ENCODE measurements around the gene SLC22A14.

Gene SLC22A14

GRCh38 chr3:38331257-38332022 lies 49.3 kb downstream of the SLC22A14 start:
- no peak for DNase-seq
- TF ChIP-seq GATA1 (IDR thresholded peaks at IDR 0.05; ENCODE audit: low read depth, low read length) (no peak), POLR2A (IDR thresholded peaks at IDR 0.05; ENCODE audit: low read length) (no peak)

GRCh38 chr3:38332201-38332600 lies 50.1 kb downstream of the SLC22A14 start:
- TF ChIP-seq GATA1 (IDR thresholded peaks at IDR 0.05; ENCODE audit: low read depth, low read length) (no peak), POLR2A (IDR thresholded peaks at IDR 0.05; ENCODE audit: low read length) (no peak)
- no peak for DNase-seq

- TF ChIP-seq GATA1 (IDR thresholded peaks at IDR 0.05; ENCODE audit: low read depth, low read length) (no peak), POLR2A (IDR thresholded peaks at IDR 0.05; ENCODE audit: low read length) (no peak)
- DNase-seq: no peak
Measured at GRCh38 chr3:38334142-38335055, 52.3 kb downstream of the SLC22A14 start.

- TF ChIP-seq POLR2A (IDR thresholded peaks at IDR 0.05; ENCODE audit: low read length) (no peak), GATA1 (IDR thresholded peaks at IDR 0.05; ENCODE audit: low read depth, low read length) (no peak)
Measured at GRCh38 chr3:38335263-38335662, 53.2 kb downstream of the SLC22A14 start.

GRCh38 chr3:38337703-38338102 lies 55.6 kb downstream of the SLC22A14 start:
- TF ChIP-seq POLR2A (IDR thresholded peaks at IDR 0.05; ENCODE audit: low read length) (no peak), GATA1 (IDR thresholded peaks at IDR 0.05; ENCODE audit: low read depth, low read length) (no peak)
- DNase-seq: no peak

More at GRCh38 chr3:38335263-38335662, 53.2 kb downstream of the SLC22A14 start:
- DNase-seq: no peak

GRCh38 chr3:38343797-38344594 lies 61.9 kb downstream of the SLC22A14 start:
- DNase-seq: no peak
- TF ChIP-seq GATA1 (IDR thresholded peaks at IDR 0.05; ENCODE audit: low read depth, low read length): no peak
- TF ChIP-seq POLR2A (IDR thresholded peaks at IDR 0.05; ENCODE audit: low read length): no peak

- TF ChIP-seq POLR2A (IDR thresholded peaks at IDR 0.05; ENCODE audit: low read length) (no peak), GATA1 (IDR thresholded peaks at IDR 0.05; ENCODE audit: low read depth, low read length) (no peak)
- no peak for DNase-seq
Measured at GRCh38 chr3:38345879-38346586, 63.9 kb downstream of the SLC22A14 start.

GRCh38 chr3:38346587-38347410 lies 64.7 kb downstream of the SLC22A14 start, which contains the start of gene XYLB:
Gene XYLB (plus strand): TSS chr3:38346785. CDS start chr3:38346869, 84 bp downstream.
- TF ChIP-seq POLR2A (IDR thresholded peaks at IDR 0.05; ENCODE audit: low read length) (peak; percentile 27), GATA1 (IDR thresholded peaks at IDR 0.05; ENCODE audit: low read depth, low read length) (no peak)

GRCh38 chr3:38347421-38348200 lies 65.5 kb downstream of the SLC22A14 start:
- TF ChIP-seq POLR2A (IDR thresholded peaks at IDR 0.05; ENCODE audit: low read length) (no peak), GATA1 (IDR thresholded peaks at IDR 0.05; ENCODE audit: low read depth, low read length) (no peak)
- DNase-seq: no peak

More at GRCh38 chr3:38346587-38347410, 64.7 kb downstream of the SLC22A14 start, which contains the start of gene XYLB:
- DNase-seq: peak; percentile 89 to 91

- no peak for DNase-seq
- TF ChIP-seq POLR2A (IDR thresholded peaks at IDR 0.05; ENCODE audit: low read length) (no peak), GATA1 (IDR thresholded peaks at IDR 0.05; ENCODE audit: low read depth, low read length) (no peak)
Measured at GRCh38 chr3:38348903-38349302, 66.8 kb downstream of the SLC22A14 start.

GRCh38 chr3:38349684-38350359 lies 67.7 kb downstream of the SLC22A14 start:
- no peak for DNase-seq

More at GRCh38 chr3:38349684-38350359, 67.7 kb downstream of the SLC22A14 start:
- TF ChIP-seq POLR2A (IDR thresholded peaks at IDR 0.05; ENCODE audit: low read length): no peak
- TF ChIP-seq GATA1 (IDR thresholded peaks at IDR 0.05; ENCODE audit: low read depth, low read length): no peak

Data from erythroblast (primary cell).